MM.1S (cell line): ENCODE results near the gene RAB3B.

ENCODE experiments used
- DNase-seq: peaks from one replicate; pipeline ENCODE4 v3.0.0-alpha.2; 2015
- H2AFZ ChIP-seq: fragments of 300-600 bp; sonication (generic); 2 replicates; pipeline ENCODE4 v1.6.0; 2016; ENCODE audit warnings: antibody characterized with exemption, low read length
- H3F3A ChIP-seq: fragments of 300-600 bp; sonication (generic); 2 replicates; pipeline ENCODE4 v1.6.1; 2016; ENCODE audit warnings: mild to moderate bottlenecking, antibody characterized with exemption, low read length, moderate library complexity, mixed read lengths; ENCODE audit not compliant: insufficient read depth
- H3K27ac ChIP-seq: fragments of 300-600 bp; sonication (generic); 2 replicates; pipeline ENCODE4 v1.5.1; 2016; ENCODE audit warnings: mild to moderate bottlenecking, low read length
- H3K27me3 ChIP-seq: fragments of 300-600 bp; sonication (generic); replicated peaks from 2 replicates; pipeline ENCODE4 v1.6.0; 2016; ENCODE audit warnings: low read length; ENCODE audit not compliant: insufficient read depth
- H3K36me3 ChIP-seq: fragments of 300-600 bp; sonication (generic); replicated peaks from 2 replicates; pipeline ENCODE4 v1.6.1; 2016; ENCODE audit warnings: mild to moderate bottlenecking, low read length, mixed read lengths; ENCODE audit not compliant: insufficient read depth
- H3K4me1 ChIP-seq: fragments of 300-600 bp; sonication (generic); 2 replicates; pipeline ENCODE4 v1.6.1; 2016; ENCODE audit warnings: low read length, mixed read lengths
- H3K4me2 ChIP-seq: fragments of 300-600 bp; sonication (generic); 2 replicates; pipeline ENCODE4 v1.6.0; 2016; ENCODE audit warnings: low read depth, low read length
- H3K4me3 ChIP-seq: fragments of 300-600 bp; sonication (generic); 2 replicates; pipeline ENCODE4 v1.5.1; 2016; ENCODE audit warnings: low read length, mixed read lengths
- H3K79me2 ChIP-seq: fragments of 300-600 bp; sonication (generic); 2 replicates; pipeline ENCODE4 v1.6.1; 2016; ENCODE audit warnings: mixed run types, low read length, mixed read lengths
- H3K9ac ChIP-seq: fragments of 300-600 bp; sonication (generic); 2 replicates; pipeline ENCODE4 v1.6.1; 2016; ENCODE audit warnings: low read length, mixed read lengths
- H3K9me2 ChIP-seq: fragments of 300-600 bp; sonication (generic); replicated peaks from 2 replicates; pipeline ENCODE4 v1.6.1; 2016; ENCODE audit warnings: mild to moderate bottlenecking, low read length, mixed read lengths; ENCODE audit not compliant: insufficient read depth
- H3K9me3 ChIP-seq: fragments of 300-600 bp; sonication (generic); replicated peaks from 2 replicates; pipeline ENCODE4 v1.6.1; 2016; ENCODE audit warnings: mild to moderate bottlenecking, low read length, mixed read lengths; ENCODE audit not compliant: insufficient read depth
- H4K20me1 ChIP-seq: fragments of 300-600 bp; sonication (generic); 2 replicates; pipeline ENCODE4 v1.6.1; 2016; ENCODE audit warnings: mild to moderate bottlenecking, low read length, moderate library complexity, mixed read lengths; ENCODE audit not compliant: insufficient read depth
- EZH2 ChIP-seq: fragments of 300-600 bp; sonication (generic); optimal IDR thresholded peaks from 2 replicates; pipeline ENCODE3; 2017; ENCODE audit warnings: low read depth, mild to moderate bottlenecking, antibody characterized with exemption, low read length, mixed read lengths
- EZH2phosphoT487 ChIP-seq: fragments of 300-600 bp; sonication (generic); IDR thresholded peaks from 2 replicates; pipeline ENCODE4 v1.6.1; 2018; ENCODE audit warnings: antibody characterized with exemption, low read length
- TF ChIP-seq, protein P1 (sequence below): fragments of 300-600 bp; sonication (generic); IDR thresholded peaks from 2 replicates; pipeline ENCODE4 v1.5.1; 2016; ENCODE audit warnings: antibody characterized with exemption, low read length, mixed read lengths

Gene RAB3B

DNA sequence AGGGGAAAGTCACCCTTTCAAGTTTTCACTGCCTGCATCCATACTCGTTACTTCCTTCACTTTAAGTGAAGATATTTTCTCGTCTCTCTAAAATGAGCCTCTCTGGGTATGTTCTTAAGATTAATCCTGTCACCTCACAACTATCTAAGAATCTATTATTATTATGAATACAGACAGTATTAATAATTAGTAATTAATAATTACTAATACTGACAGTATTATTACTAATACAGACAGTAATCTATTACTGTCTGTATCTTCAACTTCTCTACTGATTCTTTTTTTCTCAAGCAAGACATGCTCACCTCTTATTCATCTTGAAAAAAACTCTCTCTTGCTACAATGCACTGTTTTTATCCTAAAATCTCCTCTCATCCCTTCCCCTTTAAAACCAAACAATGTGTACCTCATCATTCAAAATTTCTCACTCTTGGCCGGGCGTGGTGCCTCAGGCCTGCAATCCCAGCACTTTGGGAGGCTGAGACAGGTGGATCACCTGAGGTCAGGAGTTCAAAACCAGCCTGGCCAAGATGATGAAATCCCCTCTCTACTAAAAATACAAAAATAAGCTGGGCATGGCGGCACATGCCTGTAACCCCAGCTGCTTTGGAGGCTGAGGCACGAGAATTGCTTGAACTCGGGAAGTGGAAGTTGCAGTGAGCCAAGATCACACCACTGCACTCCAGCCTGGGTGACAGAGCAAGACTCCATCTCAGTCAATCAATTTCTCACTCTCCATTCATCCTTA, 119.7 kb downstream of the RAB3B start:
- Histone ChIP-seq H4K20me1 (no peaks in the 10 kb centered on the region), H3K79me2 (peaks cover 90% of the 10 kb centered on the region), H3K4me1 (peaks cover 35% of the 10 kb centered on the region), H3K27ac (peak overlapping the region; percentile 82; the same call in 1 of the 2 replicates), H3K9me2 (no peaks in the 10 kb centered on the region), H3K4me2 (peak overlapping the region; percentile 83; the same call in 1 of the 2 replicates), H3F3A (peaks cover 37% of the 10 kb centered on the region), H3K27me3 (no peaks in the 10 kb centered on the region), H3K4me3 (peak overlapping the region; percentile 39; the same call in 1 of the 2 replicates), H3K9me3 (no peaks in the 10 kb centered on the region), H3K36me3 (no peaks in the 10 kb centered on the region; the same call in 1 of the 2 replicates), H2AFZ (no peak overlapping the region), H3K9ac (peak overlapping the region; percentile 52; the same call in 1 of the 2 replicates)
- DNase-seq = no peak
- TF ChIP-seq EZH2 (no peak), EZH2phosphoT487 (no peak)
- TF ChIP-seq, protein P1, sequence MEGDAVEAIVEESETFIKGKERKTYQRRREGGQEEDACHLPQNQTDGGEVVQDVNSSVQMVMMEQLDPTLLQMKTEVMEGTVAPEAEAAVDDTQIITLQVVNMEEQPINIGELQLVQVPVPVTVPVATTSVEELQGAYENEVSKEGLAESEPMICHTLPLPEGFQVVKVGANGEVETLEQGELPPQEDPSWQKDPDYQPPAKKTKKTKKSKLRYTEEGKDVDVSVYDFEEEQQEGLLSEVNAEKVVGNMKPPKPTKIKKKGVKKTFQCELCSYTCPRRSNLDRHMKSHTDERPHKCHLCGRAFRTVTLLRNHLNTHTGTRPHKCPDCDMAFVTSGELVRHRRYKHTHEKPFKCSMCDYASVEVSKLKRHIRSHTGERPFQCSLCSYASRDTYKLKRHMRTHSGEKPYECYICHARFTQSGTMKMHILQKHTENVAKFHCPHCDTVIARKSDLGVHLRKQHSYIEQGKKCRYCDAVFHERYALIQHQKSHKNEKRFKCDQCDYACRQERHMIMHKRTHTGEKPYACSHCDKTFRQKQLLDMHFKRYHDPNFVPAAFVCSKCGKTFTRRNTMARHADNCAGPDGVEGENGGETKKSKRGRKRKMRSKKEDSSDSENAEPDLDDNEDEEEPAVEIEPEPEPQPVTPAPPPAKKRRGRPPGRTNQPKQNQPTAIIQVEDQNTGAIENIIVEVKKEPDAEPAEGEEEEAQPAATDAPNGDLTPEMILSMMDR = no peak

DNA sequence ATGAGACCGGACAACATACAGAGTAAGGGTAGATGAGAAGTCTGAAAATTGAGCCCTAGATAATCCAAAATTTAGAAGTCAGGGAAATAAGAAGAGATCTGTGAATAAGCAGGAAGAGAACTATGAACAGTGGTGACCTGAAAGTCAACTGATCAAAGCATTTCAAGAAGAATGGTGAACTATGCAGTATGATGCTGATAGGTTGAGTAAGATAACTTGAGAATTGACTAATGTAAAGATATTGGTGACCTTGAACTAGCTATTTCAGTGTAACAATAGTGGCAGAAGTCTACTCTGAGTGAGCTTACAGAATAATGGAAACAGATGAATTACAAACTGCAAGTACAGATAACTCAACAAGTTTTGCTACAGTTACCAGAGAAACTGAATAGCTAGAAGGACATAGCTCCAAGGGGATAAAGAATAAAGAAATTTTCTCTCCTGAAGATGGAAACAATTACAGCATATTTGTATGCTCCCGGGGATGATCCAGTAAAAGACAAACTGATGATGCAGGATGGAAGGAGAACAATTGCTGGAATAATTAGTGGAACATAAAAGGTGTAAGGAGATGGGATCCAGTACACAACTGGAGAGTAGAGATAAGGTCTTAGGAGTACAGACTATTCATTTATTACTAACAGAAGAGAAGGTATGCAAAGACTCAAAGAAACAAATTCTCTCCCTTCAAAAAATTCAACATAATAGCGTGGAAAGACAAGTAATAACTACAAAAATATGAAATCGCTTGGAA, 122.8 kb downstream of the RAB3B start:
- H3K79me2 ChIP-seq = peaks cover 86% of the 10 kb centered on the region
- H3K4me2 ChIP-seq = no peak overlapping the region
- no peaks in the 10 kb centered on the region for H3K9me3 ChIP-seq
- no peaks in the 10 kb centered on the region for H3K27me3 ChIP-seq
- TF ChIP-seq, protein P1 = no peak
- TF ChIP-seq EZH2 (no peak), EZH2phosphoT487 (no peak)
- H3K4me3 ChIP-seq = no peak overlapping the region
- no peak for DNase-seq
- H3K9me2 ChIP-seq = no peaks in the 10 kb centered on the region
- no peaks in the 10 kb centered on the region for H4K20me1 ChIP-seq
- no peak overlapping the region for H3K27ac ChIP-seq
- H3K36me3 ChIP-seq = no peaks in the 10 kb centered on the region
- peaks cover 35% of the 10 kb centered on the region for H3F3A ChIP-seq
- H2AFZ ChIP-seq = no peak overlapping the region
- no peak overlapping the region for H3K9ac ChIP-seq
- peaks cover 30% of the 10 kb centered on the region for H3K4me1 ChIP-seq

GRCh38 chr1:51863384-51863783, 127.1 kb downstream of the RAB3B start:
- peaks cover 76% of the 10 kb centered on the region for H3K79me2 ChIP-seq
- no peaks in the 10 kb centered on the region for H3K36me3 ChIP-seq
- H4K20me1 ChIP-seq = no peaks in the 10 kb centered on the region
- no peak overlapping the region for H2AFZ ChIP-seq
- DNase-seq = peak; percentile 82
- H3K27ac ChIP-seq = peak overlapping the region; percentile 85
- H3K4me1 ChIP-seq = peaks cover 21% of the 10 kb centered on the region
- no peaks in the 10 kb centered on the region for H3K9me3 ChIP-seq
- no peaks in the 10 kb centered on the region for H3K27me3 ChIP-seq
- H3F3A ChIP-seq = peaks cover 16% of the 10 kb centered on the region
- H3K9me2 ChIP-seq = no peaks in the 10 kb centered on the region
- peak overlapping the region; percentile 85; the same call in 1 of the 2 replicates for H3K4me2 ChIP-seq
- TF ChIP-seq EZH2phosphoT487 (no peak), EZH2 (no peak)
- TF ChIP-seq, protein P1 = no peak
- no peak overlapping the region for H3K4me3 ChIP-seq
- peak overlapping the region; percentile 47 for H3K9ac ChIP-seq
